RKO (cell line): ENCODE measurements around the gene PRR23A.

Experiments
- DNase-seq: peaks from one replicate; pipeline ENCODE4 v3.0.0-alpha.2; 2016; ENCODE audit warnings: low spot score

PRR23A gene

DNA sequence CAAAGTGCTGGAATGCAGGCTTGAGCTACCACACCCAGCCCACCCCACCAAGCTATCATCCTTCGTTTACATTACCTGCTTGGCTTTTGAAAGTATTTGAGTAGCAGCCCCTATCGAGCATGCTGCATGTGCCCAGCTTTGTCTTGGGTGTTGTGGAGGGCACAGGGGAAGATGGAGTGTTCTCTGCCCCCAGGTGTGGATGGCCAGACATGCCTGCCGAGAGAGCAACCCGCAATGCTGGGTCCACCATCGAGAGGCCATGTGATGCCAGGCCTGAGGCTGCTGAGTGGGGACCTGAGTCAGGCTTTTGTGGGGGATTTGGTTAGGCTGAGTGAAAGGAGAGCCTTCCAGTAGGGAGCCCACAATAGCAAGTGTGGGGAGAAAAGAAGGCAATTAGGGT, 33.1 kb downstream of the PRR23A start:
- no peak for DNase-seq

DNA sequence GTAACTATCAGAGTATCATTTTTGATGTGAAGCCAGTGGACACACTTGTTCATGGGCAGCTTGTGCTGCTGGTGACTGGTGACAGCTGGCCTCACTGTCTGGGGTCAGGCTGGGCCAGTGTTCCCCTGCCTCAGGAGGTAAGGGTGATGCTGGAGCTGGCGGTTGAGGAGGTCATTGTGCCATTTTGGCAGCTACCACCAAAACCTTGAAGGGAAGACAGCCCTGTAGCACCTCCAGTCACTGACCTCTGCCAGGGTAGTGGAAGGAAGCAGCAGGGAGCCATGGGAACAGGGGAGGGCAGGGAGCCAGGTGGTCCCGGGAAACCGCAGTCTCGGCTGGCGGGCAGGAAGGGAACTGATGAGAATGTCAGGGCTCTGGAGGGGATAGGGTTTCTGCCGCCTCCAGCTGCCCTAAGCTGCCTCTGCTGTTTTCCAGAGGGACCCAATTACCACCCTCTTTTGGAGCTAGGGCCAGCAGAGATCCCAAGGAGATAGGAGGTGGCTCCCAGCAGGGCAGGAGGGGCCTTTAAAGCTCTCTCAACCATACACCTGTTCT, 34.2 kb downstream of the PRR23A start:
- no peak for DNase-seq

DNA sequence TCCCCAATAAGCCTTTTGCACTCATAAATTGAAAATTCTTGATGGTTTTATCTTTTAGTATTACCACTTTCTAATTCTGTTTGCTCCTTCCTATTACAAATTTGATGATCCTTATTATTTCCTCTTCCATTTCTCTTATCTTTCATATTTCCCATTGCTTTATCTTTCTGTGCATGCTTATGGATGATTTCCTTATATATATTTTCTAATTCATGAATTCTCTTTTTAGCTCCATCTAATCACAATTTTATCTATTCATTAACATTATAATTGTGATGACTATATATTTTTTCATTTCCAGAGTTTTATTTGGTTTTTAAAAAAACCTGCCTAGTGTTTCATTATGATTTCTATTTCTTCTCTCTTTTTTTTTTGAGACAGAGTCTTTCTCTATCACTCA, 41.1 kb downstream of the PRR23A start:
- no peak for DNase-seq

DNA sequence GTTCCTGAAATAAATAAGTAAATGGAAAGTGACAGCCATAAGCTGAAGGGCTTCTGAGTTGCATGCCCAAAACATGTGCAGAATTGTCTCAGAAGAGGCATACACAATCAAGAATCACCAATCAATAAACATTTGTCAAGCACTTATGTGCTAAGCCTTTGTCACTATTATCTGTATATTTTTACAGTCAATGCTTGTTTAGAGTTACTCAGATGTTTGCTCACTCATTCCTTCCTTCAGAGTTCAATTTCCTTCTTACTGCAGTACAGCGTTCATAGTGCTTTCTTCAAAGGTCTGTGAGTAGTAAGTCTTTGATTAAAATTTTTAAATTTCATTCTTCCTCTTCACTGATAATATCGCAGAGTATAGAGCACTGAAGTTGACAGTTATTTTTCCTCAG, 41.8 kb downstream of the PRR23A start:
- no peak for DNase-seq

DNA sequence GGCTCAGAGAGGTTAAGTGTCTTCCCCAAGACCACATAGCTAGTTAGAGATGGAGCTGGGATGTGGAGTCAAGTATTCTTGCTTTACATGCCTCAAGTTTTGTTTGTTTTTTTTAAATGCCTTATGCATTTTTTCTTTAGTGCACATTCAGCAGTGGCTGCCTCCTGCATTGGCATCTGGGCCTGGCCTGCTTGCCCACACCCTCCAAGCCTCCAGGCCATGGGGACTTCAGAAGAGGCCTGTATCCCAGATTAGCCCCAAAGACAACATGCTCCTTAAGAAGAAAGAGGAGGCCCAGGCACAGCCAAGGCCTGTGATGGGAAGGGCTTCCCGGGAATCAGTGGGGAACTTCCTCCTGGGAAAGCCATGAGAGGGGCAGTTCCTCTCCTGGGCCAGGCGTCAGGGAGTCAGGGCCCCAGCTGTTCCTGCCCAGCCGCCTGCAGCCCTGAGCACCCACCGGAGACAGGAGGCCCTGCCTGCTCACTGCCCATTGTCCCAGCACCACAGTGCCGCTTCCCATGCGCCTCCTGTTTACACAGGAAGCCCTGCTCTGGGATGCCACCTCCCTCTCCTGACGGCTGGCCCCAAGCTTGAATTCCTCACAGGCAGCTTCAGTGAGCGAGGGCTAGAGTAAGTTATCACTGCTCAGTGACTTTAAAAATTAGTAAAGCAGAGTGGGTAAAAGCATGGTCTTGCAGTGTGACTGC, 43.1 kb downstream of the PRR23A start:
- no peak for DNase-seq

DNA sequence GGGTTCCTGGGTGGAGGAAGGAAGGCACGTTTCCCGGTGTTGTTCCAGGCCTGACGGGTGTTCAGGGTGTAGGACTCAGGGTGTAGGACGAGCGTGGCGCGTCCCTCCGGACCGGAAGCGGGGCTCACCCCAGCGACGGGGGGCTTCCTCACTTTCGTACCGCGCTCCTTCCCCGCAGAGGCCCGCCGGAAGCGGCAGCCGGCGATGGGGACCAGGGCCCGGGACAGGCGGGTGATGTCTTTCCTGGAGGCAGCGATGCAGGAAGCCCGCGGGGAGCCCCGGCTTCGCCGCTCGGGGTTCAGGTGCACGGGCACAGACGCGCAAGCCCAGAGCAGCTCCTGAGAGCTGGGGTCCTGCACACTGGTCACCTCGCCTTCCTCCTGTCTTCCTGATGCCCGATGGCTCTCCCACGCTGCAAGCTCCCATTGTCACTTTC, 45.6 kb downstream of the PRR23A start:
- no peak for DNase-seq
